ENCODE measurements around the gene FSTL5.

The FSTL5 gene

GRCh38 chr4:161595230-161595771 is 568.5 kb downstream of the FSTL5 start:
- no peak for DNase-seq (ENCODE audit: low read depth in 2 of 3, low spot score in 1 of 3)

GRCh38 chr4:161585011-161585410 is 578.8 kb downstream of the FSTL5 start:
- no peak for DNase-seq (ENCODE audit: low read depth in 2 of 3, low spot score in 1 of 3)

- no peak for DNase-seq (ENCODE audit: low read depth in 2 of 3, low spot score in 1 of 3)
Measured at GRCh38 chr4:161583549-161583948, 580.3 kb downstream of the FSTL5 start.

GRCh38 chr4:161581262-161582230 is 582.3 kb downstream of the FSTL5 start:
- DNase-seq (ENCODE audit: low read depth in 2 of 3, low spot score in 1 of 3), result no peak

- no peak for DNase-seq (ENCODE audit: low read depth in 2 of 3, low spot score in 1 of 3)
Measured at GRCh38 chr4:161577579-161578301, 586.1 kb downstream of the FSTL5 start.

- DNase-seq (ENCODE audit: low read depth in 2 of 3, low spot score in 1 of 3), result no peak
Measured at GRCh38 chr4:161573836-161574235, 590.0 kb downstream of the FSTL5 start.

- no peak for DNase-seq (ENCODE audit: low read depth in 2 of 3, low spot score in 1 of 3)
Measured at GRCh38 chr4:161564230-161564834, 599.5 kb downstream of the FSTL5 start.

GRCh38 chr4:161555689-161556660 is 607.8 kb downstream of the FSTL5 start:
- no peak for DNase-seq (ENCODE audit: low read depth in 2 of 3, low spot score in 1 of 3)

- DNase-seq (ENCODE audit: low read depth in 2 of 3, low spot score in 1 of 3), result no peak
Measured at GRCh38 chr4:161554372-161554990, 609.3 kb downstream of the FSTL5 start.

- no peak for DNase-seq (ENCODE audit: low read depth in 2 of 3, low spot score in 1 of 3)
Measured at GRCh38 chr4:161546902-161547301, 616.9 kb downstream of the FSTL5 start.

GRCh38 chr4:161540265-161540664 is 623.5 kb downstream of the FSTL5 start:
- DNase-seq (ENCODE audit: low read depth in 2 of 3, low spot score in 1 of 3), result no peak

GRCh38 chr4:161538941-161539340 is 624.9 kb downstream of the FSTL5 start:
- DNase-seq (ENCODE audit: low read depth in 2 of 3, low spot score in 1 of 3), result no peak

- DNase-seq (ENCODE audit: low read depth in 2 of 3, low spot score in 1 of 3), result no peak
Measured at GRCh38 chr4:161530710-161531109, 633.1 kb downstream of the FSTL5 start.

- DNase-seq (ENCODE audit: low read depth in 2 of 3, low spot score in 1 of 3), result no peak
Measured at GRCh38 chr4:161525121-161525520, 638.7 kb downstream of the FSTL5 start.

- no peak for DNase-seq (ENCODE audit: low read depth in 2 of 3, low spot score in 1 of 3)
Measured at GRCh38 chr4:161522031-161522430, 641.8 kb downstream of the FSTL5 start.

GRCh38 chr4:161519611-161520010 is 644.2 kb downstream of the FSTL5 start:
- no peak for DNase-seq (ENCODE audit: low read depth in 2 of 3, low spot score in 1 of 3)

GRCh38 chr4:161517941-161518340 is 645.9 kb downstream of the FSTL5 start:
- no peak for DNase-seq (ENCODE audit: low read depth in 2 of 3, low spot score in 1 of 3)

- no peak for DNase-seq (ENCODE audit: low read depth in 2 of 3, low spot score in 1 of 3)
Measured at GRCh38 chr4:161505141-161505540, 658.7 kb downstream of the FSTL5 start.

- no peak for DNase-seq (ENCODE audit: low read depth in 2 of 3, low spot score in 1 of 3)
Measured at GRCh38 chr4:161498155-161498554, 665.6 kb downstream of the FSTL5 start.

- DNase-seq (ENCODE audit: low read depth in 2 of 3, low spot score in 1 of 3), result no peak
Measured at GRCh38 chr4:161486461-161486860, 677.3 kb downstream of the FSTL5 start.

Measured in stimulated activated CD4-positive, alpha-beta T cell treated with anti-CD3 and anti-CD28 coated beads, Interleukin-12 subunit alpha, Interleukin-12 subunit beta, amount 100 ng/mL, for 48 hours (primary cell).